Esophagus muscularis mucosa (tissue), 4 donors: Measurements from ENCODE around the gene CPNE1. TPM values are rescaled to one million over a fixed set of nuclear protein-coding genes. Genes with fewer than 3 reads are reported as not detected.

Experiments used
- DNase-seq: peaks from one replicate; pipeline ENCODE4 v3.0.0-alpha.2; 2017; ENCODE audit errors: extremely low spot score
- H3K27ac ChIP-seq, 4 donors: fragments of 200-600 bp; sonication (generic); replicated peaks in 1 of 4; 1 replicate in 3 of 4; 2 replicates in 1 of 4; pipeline ENCODE4 v1.5.1; 2016 to 2019; ENCODE audit warnings: mild to moderate bottlenecking in 1 of 4
- H3K27me3 ChIP-seq, 4 donors: fragments of 200-600 bp; sonication (generic); one replicate each; pipeline versions ENCODE4 v1.5.1 to v1.6.0; 2016 to 2019
- H3K36me3 ChIP-seq, 4 donors: fragments of 200-600 bp; sonication (generic); one replicate each; pipeline ENCODE4 v1.5.1; 2016 to 2019
- H3K4me1 ChIP-seq, 4 donors: fragments of 200-600 bp; sonication (generic); one replicate each; pipeline ENCODE4 v1.5.1; 2016 to 2019
- H3K4me3 ChIP-seq, 4 donors: fragments of 200-600 bp; sonication (generic); 1 replicate in 2 of 4; 2 replicates in 2 of 4; pipeline ENCODE4 v1.5.1; 2016 to 2019; ENCODE audit warnings: mild to moderate bottlenecking in 4 of 4, moderate library complexity in 1 of 4
- H3K9me3 ChIP-seq, 4 donors: fragments of 200-600 bp; sonication (generic); 1 replicate in 3 of 4; 2 replicates in 1 of 4; pipeline ENCODE4 v1.5.1; 2016 to 2019
- CTCF ChIP-seq, 3 experiments: fragments of 200-600 bp in 2 of 3; fragments of 450-650 bp in 1 of 3; sonication (generic) in 2 of 3; IDR thresholded peaks; one replicate each; pipeline ENCODE4 v1.5.1; 2017 to 2019; ENCODE audit warnings: antibody characterized with exemption in 3 of 3, mild to moderate bottlenecking in 2 of 3, moderate library complexity in 1 of 3
- EP300 ChIP-seq: sonication (generic); formaldehyde crosslinking; IDR thresholded peaks from one replicate; pipeline ENCODE4 v1.6.1; 2017; ENCODE audit warnings: antibody characterized with exemption
- POLR2A ChIP-seq: fragments of 450-650 bp; IDR thresholded peaks from one replicate; pipeline ENCODE4 v1.6.1; 2017; ENCODE audit warnings: antibody characterized with exemption, moderate library complexity, mild to moderate bottlenecking, low read depth
- POLR2AphosphoS5 ChIP-seq, 2 donors: sonication (generic); formaldehyde crosslinking; IDR thresholded peaks; one replicate each; pipeline ENCODE4 v1.6.1; 2017; ENCODE audit warnings: antibody characterized with exemption in 2 of 2
- WGBS: methylation state at CpG from one replicate; pipeline ENCODE4 v1.1.5; 2018; 5-methylcytosine and 5-hydroxymethylcytosine counted together
- intact Hi-C: fragments of 100-400 bp; cut with DNase I; formaldehyde crosslinking; loops from one replicate; pipeline ENCODE4 v1.15.1; 2023
- total RNA-seq, 4 donors: library from RNA; depleted of rRNA; stranded (reverse); fragments of >200 nt; gene quantifications; one replicate each; pipeline versions ENCODE4 v1.1.0 to v1.2.1, GENCODE V29; 2016

CPNE1 gene
- total RNA-seq, 4 donors from 2014 or later: 23.0 to 148 (median 99.9) TPM

- H3K27me3 ChIP-seq: peaks cover 0 to 51% (median 7%) of the 10 kb centered on the region in 4 donors
- peaks cover 16 to 24% (median 20%) of the 10 kb centered on the region in 4 donors for H3K4me1 ChIP-seq
- no peaks in the 10 kb centered on the region for H3K36me3 ChIP-seq
- TF ChIP-seq EP300: no peak
- TF ChIP-seq CTCF (IDR thresholded peaks at IDR 0.05): no peak
- no peak for TF ChIP-seq POLR2A
- no peak for TF ChIP-seq POLR2AphosphoS5 (IDR thresholded peaks at IDR 0.05)
- H3K27ac ChIP-seq: no peak overlapping the region
- H3K4me3 ChIP-seq: no peak overlapping the region
- no peak for DNase-seq
- H3K9me3 ChIP-seq: no peaks in the 10 kb centered on the region
- no CpG with 5 or more reads among the region's 9 CpGs for WGBS
- intact Hi-C loops: no loop called here
Measured at GRCh38 chr20:35599776-35600120, 65.0 kb downstream of the CPNE1 start.

GRCh38 chr20:35598899-35599775 is 65.6 kb downstream of the CPNE1 start:
- 89% methylated on average over 17 of the region's 22 CpGs for WGBS
- no peak for DNase-seq
- Histone ChIP-seq H3K27ac (no peak overlapping the region), H3K36me3 (no peaks in the 10 kb centered on the region), H3K4me1 (peaks cover 16 to 24% (median 20%) of the 10 kb centered on the region in 4 donors), H3K4me3 (no peak overlapping the region), H3K9me3 (no peaks in the 10 kb centered on the region), H3K27me3 (peaks cover 0 to 51% (median 7%) of the 10 kb centered on the region in 4 donors)
- no peak for TF ChIP-seq CTCF (IDR thresholded peaks at IDR 0.05)
- TF ChIP-seq POLR2A: no peak
- TF ChIP-seq POLR2AphosphoS5 (IDR thresholded peaks at IDR 0.05): no peak
- TF ChIP-seq EP300: no peak
- intact Hi-C loops: no loop called here

GRCh38 chr20:35598476-35598875 is 66.2 kb downstream of the CPNE1 start:
- intact Hi-C loops: no loop called here
- TF ChIP-seq POLR2AphosphoS5 (IDR thresholded peaks at IDR 0.05): no peak
- no peak for TF ChIP-seq POLR2A
- TF ChIP-seq EP300: no peak
- no peak for TF ChIP-seq CTCF (IDR thresholded peaks at IDR 0.05)
- H3K9me3 ChIP-seq: no peaks in the 10 kb centered on the region
- peaks cover 16 to 24% (median 20%) of the 10 kb centered on the region in 4 donors for H3K4me1 ChIP-seq
- H3K4me3 ChIP-seq: no peak overlapping the region
- H3K27ac ChIP-seq: no peak overlapping the region
- WGBS: 78% methylated on average over 7 of the region's 7 CpGs
- no peak for DNase-seq
- no peaks in the 10 kb centered on the region for H3K36me3 ChIP-seq
- H3K27me3 ChIP-seq: peaks cover 0 to 51% (median 7%) of the 10 kb centered on the region in 4 donors

- H3K4me3 ChIP-seq: no peak overlapping the region
- TF ChIP-seq EP300: no peak
- no peak for TF ChIP-seq POLR2A
- TF ChIP-seq POLR2AphosphoS5 (IDR thresholded peaks at IDR 0.05): no peak
- no peak for TF ChIP-seq CTCF (IDR thresholded peaks at IDR 0.05)
- H3K27me3 ChIP-seq: peaks cover 0 to 50% (median 7%) of the 10 kb centered on the region in 4 donors
- 84% methylated on average over 2 of the region's 2 CpGs for WGBS
- H3K36me3 ChIP-seq: no peaks in the 10 kb centered on the region
- no peak overlapping the region for H3K27ac ChIP-seq
- H3K9me3 ChIP-seq: no peaks in the 10 kb centered on the region
- DNase-seq: no peak
- intact Hi-C loops: no loop called here
- H3K4me1 ChIP-seq: peaks cover 16 to 22% (median 19%) of the 10 kb centered on the region in 4 donors
Measured at GRCh38 chr20:35597186-35597585, 67.5 kb downstream of the CPNE1 start.
